CD4-positive, alpha-beta T cell treated with Interleukin-12 subunit alpha and Interleukin-12 subunit beta, for 1 hour (primary cell): ENCODE measurements around the gene YWHAB.

Experiments
- DNase-seq: peaks from one replicate; pipeline ENCODE4 v3.0.0-alpha.2; 2020

Gene YWHAB

GRCh38 chr20:44917399-44917798 lies 31.9 kb downstream of the YWHAB start:
- DNase-seq: no peak

GRCh38 chr20:44918342-44918741 lies 32.8 kb downstream of the YWHAB start:
- DNase-seq: no peak

GRCh38 chr20:44918761-44919160 lies 33.3 kb downstream of the YWHAB start:
- no peak for DNase-seq

- DNase-seq: no peak
Measured at GRCh38 chr20:44921447-44921846, 35.9 kb downstream of the YWHAB start.

GRCh38 chr20:44924541-44924940 lies 39.0 kb downstream of the YWHAB start:
- no peak for DNase-seq

- no peak for DNase-seq
Measured at GRCh38 chr20:44928595-44928994, 43.1 kb downstream of the YWHAB start.

GRCh38 chr20:44930517-44931168 lies 45.1 kb downstream of the YWHAB start:
- no peak for DNase-seq

- DNase-seq: no peak
Measured at GRCh38 chr20:44931911-44932310, 46.4 kb downstream of the YWHAB start.

- DNase-seq: no peak
Measured at GRCh38 chr20:44932916-44933315, 47.4 kb downstream of the YWHAB start.

GRCh38 chr20:44936510-44936909 lies 51.0 kb downstream of the YWHAB start:
- DNase-seq: no peak

GRCh38 chr20:44938637-44939036 lies 53.1 kb downstream of the YWHAB start:
- no peak for DNase-seq

- DNase-seq: no peak
Measured at GRCh38 chr20:44941120-44941691, 55.7 kb downstream of the YWHAB start.

- DNase-seq: no peak
Measured at GRCh38 chr20:44942264-44942973, 56.9 kb downstream of the YWHAB start.

- no peak for DNase-seq
Measured at GRCh38 chr20:44943828-44944227, 58.3 kb downstream of the YWHAB start.

GRCh38 chr20:44945261-44945660 lies 59.8 kb downstream of the YWHAB start:
- no peak for DNase-seq

GRCh38 chr20:44946271-44946852 lies 60.9 kb downstream of the YWHAB start:
- no peak for DNase-seq

GRCh38 chr20:44948107-44948506 lies 62.6 kb downstream of the YWHAB start:
- DNase-seq: no peak

- DNase-seq: no peak
Measured at GRCh38 chr20:44948513-44948912, 63.0 kb downstream of the YWHAB start.

GRCh38 chr20:44950368-44950767 lies 64.9 kb downstream of the YWHAB start:
- DNase-seq: no peak

- DNase-seq: no peak
Measured at GRCh38 chr20:44952731-44953130, 67.2 kb downstream of the YWHAB start.

- no peak for DNase-seq
Measured at GRCh38 chr20:44954211-44954610, 68.7 kb downstream of the YWHAB start.

GRCh38 chr20:44955270-44955669 lies 69.8 kb downstream of the YWHAB start:
- DNase-seq: no peak

GRCh38 chr20:44956410-44956809 lies 70.9 kb downstream of the YWHAB start:
- no peak for DNase-seq
